Pancreas (tissue), 10 donors: ENCODE results near the gene ALAS1. TPM values are rescaled to one million over a fixed set of nuclear protein-coding genes. Genes with fewer than 3 reads are reported as not detected.

Experiments
- ATAC-seq, 4 donors: fragments of 200-7000 bp; cut with Tn5 transposase; one replicate each; pipeline versions ENCODE4 v1.8.0 to v1.9.1; 2020; ENCODE audit warnings: mild to moderate bottlenecking in 4 of 4, moderate library complexity in 4 of 4
- DNase-seq, 6 donors: peaks; one replicate each; pipeline ENCODE4 v3.0.0-alpha.2; 2020
- FAIRE-seq: peaks from 2 replicates; lab custom pipeline; 2012; peaks lifted over from hg19 to GRCh38; lab: Jason Lieb, UNC
- H3K27ac ChIP-seq, 4 donors: fragments of 200-600 bp; sonication (generic); 1 replicate in 3 of 4; 2 replicates in 1 of 4; pipeline versions ENCODE4 v1.5.0 to v1.8.0; 2020
- H3K27me3 ChIP-seq, 4 donors: fragments of 200-600 bp; one replicate each; pipeline ENCODE4 v1.8.0; 2021
- H3K36me3 ChIP-seq, 3 donors: fragments of 200-600 bp; sonication (generic) in 1 of 3; one replicate each; pipeline versions ENCODE4 v1.5.0 to v1.8.0; 2020 to 2021
- H3K4me1 ChIP-seq, 3 donors: fragments of 200-600 bp; one replicate each; pipeline ENCODE4 v1.8.0; 2021
- H3K4me3 ChIP-seq, 4 donors: fragments of 200-600 bp; sonication (generic) in 2 of 4; one replicate each; pipeline versions ENCODE4 v1.5.0 to v1.8.0; 2020 to 2021
- H3K9me3 ChIP-seq, 4 donors: fragments of 200-600 bp; one replicate each; pipeline ENCODE4 v1.8.0; 2021
- CTCF ChIP-seq, 4 donors: fragments of 200-600 bp; sonication (generic) in 3 of 4; IDR thresholded peaks; one replicate each; pipeline versions ENCODE4 v1.5.0 to v1.8.0; 2021; ENCODE audit warnings: antibody characterized with exemption in 4 of 4
- WGBS, 2 donors: extraction: QIAGEN DNeasy Blood & Tissue Kit; methylation state at CpG; one replicate each; pipeline ENCODE4 v1.1.7; 2013; 5-methylcytosine and 5-hydroxymethylcytosine counted together
- intact Hi-C, 3 donors: fragments of 100-400 bp; cut with DNase I; formaldehyde crosslinking; loops; one replicate each; pipeline versions ENCODE4 v1.11.1 to v1.14.2; 2022
- polyA plus RNA-seq, 2 donors: library from polyadenylated mRNA; stranded (reverse); fragments of 200-250 nt; gene quantifications; one replicate each; pipeline ENCODE4 v1.2.3, GENCODE V29; 2013
- total RNA-seq, 6 donors: library from RNA; stranded (reverse); fragmentation: NEBNext Ultra II Directional in 4 of 6; extraction: Animal tissue kit (Norgen Biotek cat#: 25700) in 4 of 6; gene quantifications; one replicate each; pipeline versions ENCODE4 v1.2.1 to v1.2.4, GENCODE V29; 2021 to 2023
- donor health status: healthy with polysubstance abuse.
- donor health status: DM: no; HTN: no; CAD: no; lungs with moderate emphysema.
- donor health status: DM: no; HTN: no; CAD: no.
- donor health status: control.
- donor health status: control.
- donor health status: Bipolar disorder and iron deficiency.
- donor health status: DM: yes; HTN: yes; CAD: no.
- donor health status: DM: no; HTN: no; CAD: no.
- donor health status: DM: no; HTN: no; CAD: no.
- donor health status: DM: yes; HTN: yes; CAD: no.

The ALAS1 gene
- total and polyA plus RNA-seq, 8 donors: 8.4 to 21.7 (median 12.9) TPM

GRCh38 chr3:52233968-52234367 is 36.0 kb downstream of the ALAS1 start:
- FAIRE-seq (no peak), ATAC-seq (no peak), DNase-seq (no peak)
- Histone ChIP-seq H3K27me3 (no peaks in the 10 kb centered on the region), H3K27ac (no peak overlapping the region), H3K9me3 (no peaks in the 10 kb centered on the region), H3K4me3 (no peak overlapping the region), H3K36me3 (peaks cover 0 to 23% (median 5%) of the 10 kb centered on the region in 3 donors), H3K4me1 (peaks cover 11 to 25% (median 20%) of the 10 kb centered on the region in 3 donors)
- intact Hi-C loops: loop anchor here in 1 of 3 donors (5.0 kb wide), 1 partner anchor 108 kb away; no protein-coding TSS in a partner anchor
- WGBS, 2 donors: 71 to 77% methylated on average over 3 of the region's 3 CpGs
- no peak for TF ChIP-seq CTCF (IDR thresholded peaks at IDR 0.05)

GRCh38 chr3:52234516-52235447 is 36.8 kb downstream of the ALAS1 start:
- no peaks in the 10 kb centered on the region for H3K27me3 ChIP-seq
- H3K27ac ChIP-seq: no peak overlapping the region
- H3K4me3 ChIP-seq: no peak overlapping the region
- H3K36me3 ChIP-seq: peaks cover 0 to 14% (median 1%) of the 10 kb centered on the region in 3 donors
- FAIRE-seq: no peak
- ATAC-seq: no peak
- H3K9me3 ChIP-seq: no peaks in the 10 kb centered on the region
- WGBS, 2 donors: 87 to 90% methylated on average over 15 of the region's 15 CpGs
- no peak for TF ChIP-seq CTCF (IDR thresholded peaks at IDR 0.05)
- H3K4me1 ChIP-seq: peaks cover 11 to 25% (median 24%) of the 10 kb centered on the region in 3 donors
- intact Hi-C loops: loop anchor here in 1 of 3 donors (5.0 kb wide), 1 partner anchor 108 kb away; no protein-coding TSS in a partner anchor
- DNase-seq: peak in 1 of 6 donors; percentile 37

- no peaks in the 10 kb centered on the region for H3K9me3 ChIP-seq
- no peak overlapping the region for H3K4me3 ChIP-seq
- peak in 1 of 6 donors; percentile 22 for DNase-seq
- no peaks in the 10 kb centered on the region for H3K36me3 ChIP-seq
- H3K27ac ChIP-seq: peak overlapping the region in 3 of 4 donors; percentile 62 to 89 (median 82)
- no peak for TF ChIP-seq CTCF (IDR thresholded peaks at IDR 0.05)
- WGBS, 2 donors: 54 to 61% methylated on average over 5 of the region's 5 CpGs
- peaks cover 11 to 26% (median 25%) of the 10 kb centered on the region in 3 donors for H3K4me1 ChIP-seq
- ATAC-seq: no peak
- FAIRE-seq: no peak
- intact Hi-C loops: no loop called here
- H3K27me3 ChIP-seq: no peaks in the 10 kb centered on the region
Measured at GRCh38 chr3:52236424-52236886, 38.5 kb downstream of the ALAS1 start.

GRCh38 chr3:52237006-52237656 is 39.2 kb downstream of the ALAS1 start:
- intact Hi-C loops: no loop called here
- no peaks in the 10 kb centered on the region for H3K9me3 ChIP-seq
- TF ChIP-seq CTCF (IDR thresholded peaks at IDR 0.05): no peak
- peak overlapping the region in 1 of 4 donors; percentile 97 for H3K4me3 ChIP-seq
- WGBS, 2 donors: 74 to 80% methylated on average over 6 of the region's 6 CpGs
- FAIRE-seq (no peak), ATAC-seq (no peak), DNase-seq (no peak)
- H3K27me3 ChIP-seq: no peaks in the 10 kb centered on the region
- H3K27ac ChIP-seq: peak overlapping the region; percentile 62 to 89 (median 76)
- no peaks in the 10 kb centered on the region for H3K36me3 ChIP-seq
- peaks cover 11 to 26% (median 25%) of the 10 kb centered on the region in 3 donors for H3K4me1 ChIP-seq
